CD4-positive, alpha-beta T cell (primary cell): Measurements from ENCODE around the gene FOXJ3. TPM values are rescaled to one million over a fixed set of nuclear protein-coding genes. Genes with fewer than 3 reads are reported as not detected.

Experiments used
- ATAC-seq: fragments of 200-7000 bp; cut with Tn5 transposase; one replicate; pipeline ENCODE4 v1.10.0; 2022; ENCODE audit warnings: mild to moderate bottlenecking; ENCODE audit not compliant: poor library complexity
- CTCF ChIA-PET: fragments of 350-600 bp; sonication (Branson Sonifier 250); formaldehyde crosslinking; loops from one replicate; lab custom pipeline; 2021; ENCODE audit warnings: antibody characterized with exemption, inconsistent platforms; lab: Charles Lee
- POLR2A ChIA-PET: fragments of 350-600 bp; sonication (Branson Sonifier 250); formaldehyde crosslinking; loops from one replicate; lab custom pipeline; 2021; ENCODE audit warnings: antibody characterized with exemption, inconsistent platforms; lab: Charles Lee
- DNase-seq, 14 experiments: peaks; one replicate each; pipeline ENCODE4 v3.0.0-alpha.2; 2013 to 2020; ENCODE audit warnings: mixed read lengths in 2 of 14
- H3K27ac ChIP-seq, 2 donors: one replicate each; pipeline versions ENCODE4 v1.5.1 to v1.7.0; 2013; ENCODE audit warnings: low read length in 2 of 2, low read depth in 1 of 2, mild to moderate bottlenecking in 1 of 2
- H3K27me3 ChIP-seq, 2 experiments: 1 replicate in 1 of 2; 2 replicates in 1 of 2; pipeline versions ENCODE4 v1.6.1 to v1.7.0; 2013; ENCODE audit warnings: low read length in 2 of 2, control low read depth in 1 of 2, mild to moderate bottlenecking in 1 of 2, moderate library complexity in 1 of 2; ENCODE audit not compliant: insufficient read depth in 2 of 2, control insufficient read depth in 1 of 2
- H3K36me3 ChIP-seq: one replicate; pipeline ENCODE4 v1.6.1; 2013; ENCODE audit warnings: low read length, control low read depth; ENCODE audit not compliant: insufficient read depth
- H3K4me1 ChIP-seq: one replicate; pipeline ENCODE4 v1.6.1; 2013; ENCODE audit warnings: low read length, control low read depth; ENCODE audit not compliant: insufficient read depth
- H3K4me3 ChIP-seq: one replicate; pipeline ENCODE4 v1.5.1; 2013; ENCODE audit warnings: mild to moderate bottlenecking, low read length, moderate library complexity
- H3K9me3 ChIP-seq, 2 experiments: 1 replicate in 1 of 2; 2 replicates in 1 of 2; pipeline versions ENCODE4 v1.6.1 to v1.7.0; 2013; ENCODE audit warnings: low read length in 2 of 2, mild to moderate bottlenecking in 2 of 2, control low read depth in 1 of 2, moderate library complexity in 1 of 2; ENCODE audit not compliant: control insufficient read depth in 1 of 2, insufficient read depth in 1 of 2
- H3K27ac Mint-ChIP-seq: one replicate; pipeline ENCODE4 v1.8.0; 2020; ENCODE audit warnings: mixed read lengths
- H3K27me3 Mint-ChIP-seq: one replicate; pipeline ENCODE4 v1.8.0; 2021; ENCODE audit warnings: mixed read lengths
- H3K36me3 Mint-ChIP-seq: one replicate; pipeline ENCODE4 v1.8.0; 2021; ENCODE audit warnings: low read depth, mixed read lengths
- H3K4me1 Mint-ChIP-seq: one replicate; pipeline ENCODE4 v1.8.0; 2021; ENCODE audit warnings: low read depth, mixed read lengths
- H3K4me3 Mint-ChIP-seq: one replicate; pipeline ENCODE4 v1.8.0; 2020; ENCODE audit warnings: mild to moderate bottlenecking, mixed read lengths
- H3K9me3 Mint-ChIP-seq: one replicate; pipeline ENCODE4 v1.8.0; 2020; ENCODE audit warnings: mixed read lengths
- CTCF ChIP-seq: fragments of 200-600 bp; IDR thresholded peaks from one replicate; pipeline ENCODE4 v1.8.0; 2022; ENCODE audit warnings: antibody characterized with exemption, mild to moderate bottlenecking
- intact Hi-C, 2 experiments: fragments of 100-400 bp; cut with DNase I in 1 of 2; cut with micrococcal nuclease in 1 of 2; formaldehyde crosslinking; loops; one replicate each; pipeline versions ENCODE4 v1.15.1 to v1.9.0; 2023 to 2025; cut with DNase I, micrococcal nuclease
- total RNA-seq, 174 experiments: library from RNA in 2 of 174; stranded (reverse) in 2 of 174; gene quantifications; one replicate each; pipeline ENCODE4 v1.2.3 and lab custom pipeline; 2021 to 2026

The FOXJ3 gene
- total RNA-seq, 2 experiments from 2014 or later = 73.1 to 74.9 TPM

DNA sequence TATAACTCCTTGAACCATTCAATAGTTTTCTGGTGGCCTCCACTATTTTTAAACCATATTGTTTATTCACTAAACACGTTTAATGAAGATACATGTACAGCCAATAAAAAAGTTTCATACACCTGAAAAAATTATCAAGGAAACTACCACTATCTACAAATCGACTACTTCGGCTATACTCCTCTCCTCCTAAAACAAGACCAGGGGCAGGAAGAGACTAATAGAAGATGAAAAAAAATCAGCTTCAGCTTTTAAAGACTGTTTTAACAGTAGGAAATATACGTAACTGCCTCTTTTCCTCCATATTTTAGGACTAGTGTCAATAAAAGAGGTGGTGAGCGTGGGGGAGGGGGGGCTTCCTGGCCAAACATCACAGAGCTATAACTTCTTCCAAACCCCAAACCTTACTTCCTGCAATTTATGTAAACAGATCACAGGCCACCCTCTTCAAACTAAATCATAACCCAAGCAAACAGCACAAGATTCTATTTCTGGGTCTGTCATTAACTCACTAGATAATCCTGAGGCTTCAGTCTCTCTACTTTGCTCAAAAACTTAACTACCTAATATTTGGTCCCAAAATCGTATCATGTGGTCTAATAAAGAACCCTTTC lies 15.1 kb downstream of the FOXJ3 start:
- no peaks in the 10 kb centered on the region for H3K36me3 ChIP-seq
- peak; percentile 75 for ATAC-seq
- peak overlapping the region; percentile 40 to 64 for H3K27ac ChIP-seq
- peaks cover 20% of the 10 kb centered on the region for H3K4me1 ChIP-seq
- H3K9me3 Mint-ChIP-seq = no peaks in the 10 kb centered on the region
- ChIA-PET CTCF (no interaction called here), POLR2A (interaction anchor here (0.7 to 3.6 kb wide), 10 partner anchors 13 to 447 kb away, joined by 3 to 31 read pairs (median 4); partner anchors contain the start of genes C1orf50, CCDC30, FOXJ3 and P3H1)
- no peaks in the 10 kb centered on the region for H3K27me3 Mint-ChIP-seq
- DNase-seq = peak in 13 of 14 experiments; percentile 17 to 78 (median 44)
- H3K27ac Mint-ChIP-seq = peak overlapping the region; percentile 81
- no peaks in the 10 kb centered on the region for H3K9me3 ChIP-seq
- no peak for TF ChIP-seq CTCF
- intact Hi-C loops = loop anchor here (2.0 to 10.0 kb wide), 2 partner anchors 15 to 445 kb away; partner anchors contain the start of genes C1orf50 (in 1 of the 2), FOXJ3 (in 1 of the 2) and P3H1 (in 1 of the 2)
- peaks cover 8% of the 10 kb centered on the region for H3K36me3 Mint-ChIP-seq
- peak overlapping the region; percentile 80 for H3K4me3 Mint-ChIP-seq
- no peaks in the 10 kb centered on the region for H3K27me3 ChIP-seq
- H3K4me3 ChIP-seq = peak overlapping the region; percentile 28
- H3K4me1 Mint-ChIP-seq = peaks cover 93% of the 10 kb centered on the region

DNA sequence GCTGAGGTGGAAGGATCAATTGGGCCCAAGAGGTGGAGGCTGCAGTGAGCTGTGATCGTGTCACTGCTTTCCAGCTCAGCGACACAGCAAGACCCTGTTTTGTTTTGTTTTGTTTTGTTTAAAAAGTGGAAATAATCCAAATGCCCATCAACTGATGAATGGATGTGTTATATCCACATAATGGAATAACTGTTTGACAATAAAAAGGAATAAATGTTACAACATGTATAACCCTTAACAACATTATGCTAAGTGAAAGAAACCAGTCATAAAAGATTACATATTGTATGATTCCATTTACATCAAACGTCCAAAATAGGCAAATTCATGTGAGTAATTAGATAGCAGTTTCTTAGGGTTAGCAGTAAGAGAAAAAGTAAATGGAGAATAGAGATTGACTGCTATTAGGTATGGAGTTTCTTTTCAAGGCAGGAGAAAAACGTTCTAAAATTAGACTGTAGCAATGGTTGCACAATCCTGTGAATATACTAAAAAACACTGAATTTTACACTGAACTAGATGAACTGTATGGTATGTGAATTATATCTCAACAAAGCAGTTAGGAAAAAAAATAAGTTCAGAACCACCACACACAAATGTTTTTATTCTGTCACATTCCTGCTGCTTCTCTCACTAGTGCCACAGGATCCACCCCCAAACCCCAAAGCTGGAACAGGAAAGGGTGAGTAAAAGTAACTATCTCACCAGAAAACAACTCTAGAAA lies 15.7 kb downstream of the FOXJ3 start:
- H3K4me1 Mint-ChIP-seq = peaks cover 94% of the 10 kb centered on the region
- Histone ChIP-seq H3K27me3 (no peaks in the 10 kb centered on the region), H3K9me3 (no peaks in the 10 kb centered on the region), H3K4me1 (peaks cover 23% of the 10 kb centered on the region), H3K36me3 (no peaks in the 10 kb centered on the region), H3K4me3 (peak overlapping the region; percentile 28), H3K27ac (peak overlapping the region; percentile 40 to 64)
- peak overlapping the region; percentile 80 for H3K4me3 Mint-ChIP-seq
- intact Hi-C loops = loop anchor here in 1 of 2 experiments (10.0 kb wide), 1 partner anchor 446 kb away; the partner anchor contains the start of genes C1orf50 and P3H1
- ATAC-seq (peak; percentile 57), DNase-seq (peak in 4 of 14 experiments; percentile 20 to 53 (median 35))
- TF ChIP-seq CTCF = no peak
- H3K27me3 Mint-ChIP-seq = no peaks in the 10 kb centered on the region
- H3K9me3 Mint-ChIP-seq = no peaks in the 10 kb centered on the region
- CTCF ChIA-PET = no interaction called here
- peaks cover 8% of the 10 kb centered on the region for H3K36me3 Mint-ChIP-seq
- POLR2A ChIA-PET = interaction anchor here (0.7 to 3.6 kb wide), 8 partner anchors 14 to 448 kb away, joined by 3 to 31 read pairs (median 6); partner anchors contain the start of genes C1orf50, CCDC30, FOXJ3 and P3H1
- peak overlapping the region; percentile 81 for H3K27ac Mint-ChIP-seq

DNA sequence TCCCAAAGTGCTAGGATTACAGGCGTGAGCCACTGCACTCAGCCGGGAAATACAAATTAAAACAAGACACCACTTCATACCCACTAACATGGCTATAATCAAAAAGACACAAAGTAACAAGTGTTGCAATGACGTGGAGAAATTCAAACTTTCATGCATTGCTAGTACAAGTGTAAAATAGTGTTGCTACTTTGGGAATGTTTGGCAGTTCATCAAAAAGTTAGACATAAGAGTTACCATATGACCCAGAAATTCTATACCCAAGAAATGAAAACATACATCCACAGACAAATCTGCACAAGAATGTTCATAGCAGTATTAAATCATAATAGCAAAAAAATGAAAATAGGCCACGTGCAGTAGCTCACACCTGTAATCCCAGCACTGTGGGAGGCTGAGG lies 16.4 kb downstream of the FOXJ3 start:
- no peaks in the 10 kb centered on the region for H3K27me3 ChIP-seq
- no peaks in the 10 kb centered on the region for H3K36me3 ChIP-seq
- ATAC-seq (no peak), DNase-seq (no peak)
- no peaks in the 10 kb centered on the region for H3K27me3 Mint-ChIP-seq
- CTCF ChIA-PET = no interaction called here
- peaks cover 26% of the 10 kb centered on the region for H3K4me1 ChIP-seq
- peak overlapping the region; percentile 81 for H3K27ac Mint-ChIP-seq
- H3K4me3 ChIP-seq = no peak overlapping the region
- H3K9me3 ChIP-seq = no peaks in the 10 kb centered on the region
- H3K36me3 Mint-ChIP-seq = peaks cover 8% of the 10 kb centered on the region
- TF ChIP-seq CTCF = no peak
- no peaks in the 10 kb centered on the region for H3K9me3 Mint-ChIP-seq
- no peak overlapping the region for H3K27ac ChIP-seq
- POLR2A ChIA-PET = interaction anchor here (1.0 to 3.6 kb wide), 2 partner anchors 15 to 20 kb away, joined by 3 to 31 read pairs; partner anchors contain the start of gene FOXJ3
- intact Hi-C loops = loop anchor here in 1 of 2 experiments (10.0 kb wide), 1 partner anchor 446 kb away; the partner anchor contains the start of genes C1orf50 and P3H1
- H3K4me1 Mint-ChIP-seq = peaks cover 99% of the 10 kb centered on the region
- H3K4me3 Mint-ChIP-seq = no peak overlapping the region
